GM18502 (cell line): ENCODE data around the gene LHFPL3.
"Not testable (repeated sequence)": the region's sequence is repeated elsewhere in the genome, so short reads cannot be mapped to it uniquely, and the experiment has no call there.

ENCODE experiments used
- ATAC-seq: cut with Tn5 transposase; IDR thresholded peaks from one replicate; pipeline ENCODE4 v1.9.1; 2021; ENCODE audit warnings: mild to moderate bottlenecking; ENCODE audit not compliant: unreplicated experiment, poor library complexity

Gene LHFPL3

GRCh38 chr7:104914421-104914820, 586.0 kb downstream of the LHFPL3 start:
- ATAC-seq = no peak

- no peak for ATAC-seq
These were observed 593.2 kb downstream of the LHFPL3 start for GRCh38 chr7:104921596-104921995.

GRCh38 chr7:104922182-104923009, 594.0 kb downstream of the LHFPL3 start:
- ATAC-seq = peak; percentile 17

- ATAC-seq = peak; percentile 97
These were observed 594.6 kb downstream of the LHFPL3 start for GRCh38 chr7:104923010-104923421.

GRCh38 chr7:104926189-104926588, 597.8 kb downstream of the LHFPL3 start:
- not testable (repeated sequence) for ATAC-seq

- no peak for ATAC-seq
These were observed 598.2 kb downstream of the LHFPL3 start for GRCh38 chr7:104926601-104927041.

GRCh38 chr7:104927055-104927454, 598.7 kb downstream of the LHFPL3 start:
- no peak for ATAC-seq

- ATAC-seq = no peak
These were observed 600.5 kb downstream of the LHFPL3 start for GRCh38 chr7:104928721-104929400.

- ATAC-seq = no peak
These were observed 601.5 kb downstream of the LHFPL3 start for GRCh38 chr7:104929921-104930320.

GRCh38 chr7:104931181-104931781, 602.9 kb downstream of the LHFPL3 start:
- ATAC-seq = no peak

- ATAC-seq = no peak
These were observed 604.6 kb downstream of the LHFPL3 start for GRCh38 chr7:104933022-104933421.

GRCh38 chr7:104933521-104933988, 605.2 kb downstream of the LHFPL3 start:
- ATAC-seq = no peak

- ATAC-seq = no peak
These were observed 606.3 kb downstream of the LHFPL3 start for GRCh38 chr7:104934665-104935064.

GRCh38 chr7:104935276-104935675, 606.9 kb downstream of the LHFPL3 start:
- ATAC-seq = no peak

GRCh38 chr7:104936546-104936945, 608.1 kb downstream of the LHFPL3 start:
- ATAC-seq = no peak

GRCh38 chr7:104937489-104937888, 609.1 kb downstream of the LHFPL3 start:
- ATAC-seq = not testable (repeated sequence)

- ATAC-seq = no peak
These were observed 610.5 kb downstream of the LHFPL3 start for GRCh38 chr7:104938741-104939390.

- ATAC-seq = no peak
These were observed 611.8 kb downstream of the LHFPL3 start for GRCh38 chr7:104940023-104940710.

GRCh38 chr7:104943502-104944343, 615.3 kb downstream of the LHFPL3 start:
- peak; percentile 68 for ATAC-seq
